ENCODE data around the gene ITIH2.
"Not testable (repeated sequence)": the region's sequence is repeated elsewhere in the genome, so short reads cannot be mapped to it uniquely, and the experiment has no call there.

Gene ITIH2

DNA sequence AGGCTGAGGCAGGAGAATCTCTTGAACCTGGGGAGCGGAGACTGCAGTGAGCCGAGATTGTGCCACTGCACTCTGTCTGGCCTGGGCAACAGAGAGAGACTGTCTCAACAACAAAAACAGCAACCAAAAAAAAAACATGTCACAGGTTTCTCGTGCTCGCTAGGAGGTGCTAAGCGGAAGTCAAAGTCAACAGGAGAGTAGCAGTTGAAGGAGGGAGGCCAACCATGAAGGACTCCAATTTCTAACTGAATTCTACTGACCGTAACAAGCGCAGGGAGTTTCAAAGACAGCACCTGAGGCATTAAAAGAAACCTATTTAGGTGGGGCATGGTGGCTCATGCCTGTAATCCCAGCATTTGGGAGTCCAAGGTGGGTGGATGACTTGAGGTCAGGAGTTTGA is 65.3 kb downstream of the ITIH2 start:
- no peak overlapping the region for H3K4me3 ChIP-seq (replicated peaks; ENCODE audit: low read depth, low read length)
- DNase-seq (ENCODE audit: low read depth): no peak
- TF ChIP-seq, protein P1, sequence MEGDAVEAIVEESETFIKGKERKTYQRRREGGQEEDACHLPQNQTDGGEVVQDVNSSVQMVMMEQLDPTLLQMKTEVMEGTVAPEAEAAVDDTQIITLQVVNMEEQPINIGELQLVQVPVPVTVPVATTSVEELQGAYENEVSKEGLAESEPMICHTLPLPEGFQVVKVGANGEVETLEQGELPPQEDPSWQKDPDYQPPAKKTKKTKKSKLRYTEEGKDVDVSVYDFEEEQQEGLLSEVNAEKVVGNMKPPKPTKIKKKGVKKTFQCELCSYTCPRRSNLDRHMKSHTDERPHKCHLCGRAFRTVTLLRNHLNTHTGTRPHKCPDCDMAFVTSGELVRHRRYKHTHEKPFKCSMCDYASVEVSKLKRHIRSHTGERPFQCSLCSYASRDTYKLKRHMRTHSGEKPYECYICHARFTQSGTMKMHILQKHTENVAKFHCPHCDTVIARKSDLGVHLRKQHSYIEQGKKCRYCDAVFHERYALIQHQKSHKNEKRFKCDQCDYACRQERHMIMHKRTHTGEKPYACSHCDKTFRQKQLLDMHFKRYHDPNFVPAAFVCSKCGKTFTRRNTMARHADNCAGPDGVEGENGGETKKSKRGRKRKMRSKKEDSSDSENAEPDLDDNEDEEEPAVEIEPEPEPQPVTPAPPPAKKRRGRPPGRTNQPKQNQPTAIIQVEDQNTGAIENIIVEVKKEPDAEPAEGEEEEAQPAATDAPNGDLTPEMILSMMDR (IDR thresholded peaks at IDR 0.05; ENCODE audit: low read length, missing control alignments): no peak

DNA sequence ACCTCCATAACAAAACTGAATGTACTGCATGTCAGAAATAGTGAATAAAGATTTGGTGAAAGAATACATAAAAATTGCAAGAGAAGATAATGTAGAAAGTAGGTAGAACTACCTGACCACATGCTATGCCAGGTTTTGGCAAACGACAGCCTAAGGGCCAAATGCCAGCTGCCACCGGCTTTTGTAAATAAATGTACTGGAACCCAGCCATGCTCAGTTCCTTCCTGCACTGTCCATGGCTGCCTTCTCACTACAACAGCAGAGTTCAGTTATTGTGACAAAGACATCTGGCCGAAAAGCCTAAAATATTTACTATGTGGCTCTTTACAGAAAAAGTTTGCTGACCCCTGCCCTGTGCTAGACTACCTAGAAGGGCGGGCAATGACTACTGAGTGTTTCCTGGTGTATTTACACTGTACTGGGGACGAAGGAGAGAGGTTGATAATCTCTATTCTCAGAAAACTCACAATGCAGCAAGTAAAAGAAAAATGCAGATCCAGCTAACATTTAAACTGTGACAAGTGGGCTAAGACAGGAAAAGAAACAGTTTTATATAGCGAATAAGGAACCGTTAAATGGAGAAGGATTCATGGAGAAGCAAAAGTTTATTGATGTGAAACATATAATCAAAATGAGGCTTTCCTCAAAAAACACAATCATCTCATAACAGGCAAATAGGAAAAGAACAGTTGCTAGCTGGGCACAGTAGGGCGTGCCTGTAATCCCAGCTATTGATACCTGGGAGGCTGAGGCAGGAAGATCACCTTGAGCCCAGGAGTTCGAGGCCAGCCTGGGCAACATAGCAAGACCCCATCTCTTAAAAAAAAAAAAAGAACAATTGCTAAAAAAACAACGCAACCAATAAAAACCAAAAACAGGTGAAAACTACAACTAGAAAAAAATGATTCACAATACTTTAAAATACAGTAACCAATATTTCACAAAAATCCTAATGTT is 71.0 kb downstream of the ITIH2 start:
- TF ChIP-seq, protein P1 (IDR thresholded peaks at IDR 0.05; ENCODE audit: low read length, missing control alignments): no peak
- H3K4me3 ChIP-seq (replicated peaks; ENCODE audit: low read depth, low read length): no peak overlapping the region
- no peak for DNase-seq (ENCODE audit: low read depth)

DNA sequence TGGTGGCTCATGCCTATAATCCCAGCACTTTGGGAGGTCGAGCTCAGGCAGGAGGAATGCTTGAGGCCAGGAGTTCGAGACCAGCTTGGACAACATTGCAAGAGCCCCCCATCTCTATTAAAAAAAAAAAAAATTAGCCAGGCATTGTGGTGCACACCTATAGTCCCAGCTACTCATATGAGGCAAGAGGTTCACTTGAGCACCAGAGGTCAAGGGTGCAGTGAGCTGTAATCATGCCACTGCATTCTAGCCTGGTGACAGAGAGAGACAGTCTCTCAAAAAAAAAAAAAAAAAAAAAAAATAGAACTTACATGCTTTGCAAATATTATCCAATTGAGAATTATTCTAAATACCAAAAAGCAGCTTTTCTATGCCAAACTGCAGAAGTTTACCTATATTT is 73.7 kb downstream of the ITIH2 start:
- no peak overlapping the region for H3K4me3 ChIP-seq (replicated peaks; ENCODE audit: low read depth, low read length)
- TF ChIP-seq, protein P1 (IDR thresholded peaks at IDR 0.05; ENCODE audit: low read length, missing control alignments): no peak
- DNase-seq (ENCODE audit: low read depth): no peak

DNA sequence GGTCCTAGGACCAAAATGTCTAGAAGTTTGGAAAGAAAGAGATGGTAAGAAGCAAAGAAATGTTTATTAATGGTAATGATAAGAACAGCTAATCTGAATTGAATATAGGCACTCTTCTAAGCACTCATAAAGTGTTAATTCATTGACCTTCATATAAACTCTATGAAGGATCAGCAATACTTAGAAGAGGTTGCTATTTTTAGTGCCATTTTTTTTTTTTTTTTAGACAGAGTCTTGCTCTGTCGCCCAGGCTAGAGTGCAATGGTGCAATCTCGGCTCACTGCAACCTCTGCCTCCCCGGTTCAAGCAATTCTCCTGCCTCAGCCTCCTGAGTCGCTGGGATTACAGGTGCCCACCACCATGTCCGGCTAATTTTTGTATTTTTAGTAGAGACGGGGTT is 79.1 kb downstream of the ITIH2 start:
- H3K4me3 ChIP-seq (replicated peaks; ENCODE audit: low read depth, low read length); DNase-seq (ENCODE audit: low read depth): not testable (repeated sequence)

DNA sequence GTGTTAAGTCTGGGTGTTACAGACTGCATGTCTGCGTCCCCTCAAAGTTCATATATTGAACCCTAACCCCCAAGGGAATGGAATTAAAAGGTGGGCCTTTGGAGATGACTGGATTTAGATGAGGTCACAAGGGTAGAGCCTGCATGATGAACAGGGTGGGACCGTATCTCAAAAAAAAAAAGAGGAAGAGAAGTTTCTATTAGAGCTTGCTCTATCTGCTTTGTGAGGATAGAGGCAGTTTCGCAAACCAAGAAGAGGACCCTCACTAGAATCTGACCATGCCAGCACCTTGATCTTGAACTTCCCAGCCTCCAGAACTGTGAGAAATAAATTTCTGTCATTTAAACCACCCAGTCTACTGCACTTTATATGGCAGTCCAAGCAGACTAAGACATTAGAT is 83.3 kb downstream of the ITIH2 start:
- no peak for DNase-seq (ENCODE audit: low read depth)
- peak overlapping the region; percentile 95 for H3K4me3 ChIP-seq (replicated peaks; ENCODE audit: low read depth, low read length)
- TF ChIP-seq, protein P1 (IDR thresholded peaks at IDR 0.05; ENCODE audit: low read length, missing control alignments): no peak

DNA sequence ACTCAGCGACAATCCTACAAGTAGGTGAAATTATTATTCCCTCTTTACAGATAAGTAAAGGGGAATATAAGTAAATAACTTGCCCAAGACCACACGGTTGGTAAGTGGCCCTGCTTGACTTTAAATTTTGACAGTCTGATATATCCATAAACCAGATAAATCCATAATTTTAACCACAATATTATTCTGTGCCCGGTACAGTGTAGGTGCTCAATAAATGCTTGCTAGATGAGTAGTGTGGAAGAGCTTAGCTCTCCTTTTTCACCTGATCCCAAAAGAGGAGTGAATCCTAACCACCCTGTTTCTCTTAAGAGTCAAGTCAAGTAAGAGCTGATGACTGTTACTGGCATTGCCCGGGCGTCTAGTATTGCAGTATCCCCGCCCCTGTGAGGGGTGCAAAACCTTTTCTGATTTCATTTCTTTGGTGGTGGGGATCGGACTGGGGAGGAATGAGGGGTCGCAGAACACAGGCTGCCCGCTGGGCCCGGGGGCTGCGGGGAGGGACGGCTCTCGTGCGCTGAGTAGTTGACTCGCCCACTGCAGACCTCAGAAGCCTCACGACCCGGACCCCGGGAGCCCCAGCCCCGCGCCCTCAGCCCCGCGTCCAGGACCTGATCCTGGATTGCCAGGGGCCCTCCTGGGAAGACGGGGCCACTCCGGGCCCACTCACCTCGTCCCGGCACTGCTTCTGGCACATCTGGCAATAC is 84.2 kb downstream of the ITIH2 start:
- no peak for DNase-seq (ENCODE audit: low read depth)
- TF ChIP-seq, protein P1 (IDR thresholded peaks at IDR 0.05; ENCODE audit: low read length, missing control alignments): no peak

DNA sequence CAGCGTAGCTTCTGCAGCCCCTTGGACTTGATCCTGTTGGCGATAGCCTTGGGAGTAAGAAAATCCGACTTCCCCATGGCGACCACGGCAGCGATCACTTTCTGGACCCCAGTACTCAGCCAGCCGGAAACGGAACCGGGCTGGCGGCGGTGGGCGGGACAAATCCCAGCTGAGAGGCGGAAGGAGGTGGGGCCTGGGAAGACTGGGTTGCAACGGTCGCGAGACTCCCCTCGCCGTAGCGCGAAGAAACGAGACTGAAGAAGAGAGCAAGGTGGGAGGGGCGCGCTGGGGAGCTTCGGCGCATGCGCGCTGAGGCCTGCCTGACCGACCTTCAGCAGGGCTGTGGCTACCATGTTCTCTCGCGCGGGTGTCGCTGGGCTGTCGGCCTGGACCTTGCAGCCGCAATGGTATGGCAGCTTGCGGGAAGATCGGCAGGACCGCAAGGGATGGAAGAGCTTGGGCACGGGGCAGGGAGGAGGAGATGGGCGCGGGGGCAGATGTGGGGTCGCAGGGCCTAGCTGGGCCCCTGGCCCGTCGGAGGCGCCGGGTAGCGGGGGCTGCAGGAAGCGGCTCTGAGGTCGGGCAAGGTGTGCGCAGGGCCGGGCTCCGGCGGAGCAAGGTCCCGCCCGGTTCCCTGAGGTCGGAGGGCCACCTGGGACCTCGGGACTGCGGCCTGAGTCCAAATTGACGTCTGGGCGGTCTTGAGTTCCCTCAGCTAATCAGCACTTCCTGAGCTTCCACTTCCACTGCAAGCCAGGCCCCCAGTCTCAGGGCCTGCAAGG is 84.9 kb downstream of the ITIH2 start, which contains the start of the genes ATP5F1C and KIN:
TSS of gene ATP5F1C (plus strand) at position 321 of the 782 bp plus-strand sequence. CDS start at position 352, 31 bp downstream.
TSS of gene KIN (minus strand) at position 137 of the 782 bp plus-strand sequence. CDS start at position 77, 60 bp downstream.
- peak; percentile 98 for DNase-seq (ENCODE audit: low read depth)
- peak within 1 kb of the TSS; percentile 95 for H3K4me3 ChIP-seq (replicated peaks; ENCODE audit: low read depth, low read length)
- TF ChIP-seq, protein P1 (IDR thresholded peaks at IDR 0.05; ENCODE audit: low read length, missing control alignments): no peak

More for the DNA sequence above, 84.2 kb downstream of the ITIH2 start:
- peak overlapping the region; percentile 95 for H3K4me3 ChIP-seq (replicated peaks; ENCODE audit: low read depth, low read length)

Data from fibroblast of pulmonary artery (primary cell).